ENCODE data around the gene PPM1H.
"Not testable (repeated sequence)": the region's sequence is repeated elsewhere in the genome, so short reads cannot be mapped to it uniquely, and the experiment has no call there.

The PPM1H gene

DNA sequence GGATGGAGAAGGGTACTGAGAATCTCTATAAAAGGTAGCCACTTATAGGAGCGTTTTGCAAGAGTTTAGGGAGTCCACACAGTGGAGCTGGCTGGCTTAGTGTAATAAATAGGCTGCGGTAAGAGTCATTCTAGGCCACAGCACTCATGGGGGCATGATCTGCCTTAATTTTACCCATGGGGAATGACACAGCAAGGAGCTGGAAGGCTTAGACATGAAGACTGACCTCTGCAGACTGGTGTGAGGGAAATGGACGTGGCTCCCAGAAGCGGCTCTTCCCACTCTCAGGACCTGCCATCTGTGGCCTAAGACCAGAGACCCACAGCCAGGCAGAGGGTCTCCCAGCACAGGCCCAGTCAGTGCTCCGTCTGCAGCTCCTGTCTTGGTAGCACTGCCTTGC, 173.3 kb downstream of the PPM1H start:
- no peak for DNase-seq

GRCh38 chr12:62760779-62761178, 174.2 kb downstream of the PPM1H start:
- no peak for DNase-seq

- DNase-seq: not testable (repeated sequence)
These were observed 174.6 kb downstream of the PPM1H start for GRCh38 chr12:62760341-62760740.

- no peak for DNase-seq
These were observed 176.7 kb downstream of the PPM1H start for GRCh38 chr12:62758216-62758615.

- DNase-seq: no peak
These were observed 177.9 kb downstream of the PPM1H start for GRCh38 chr12:62757048-62757447.

DNA sequence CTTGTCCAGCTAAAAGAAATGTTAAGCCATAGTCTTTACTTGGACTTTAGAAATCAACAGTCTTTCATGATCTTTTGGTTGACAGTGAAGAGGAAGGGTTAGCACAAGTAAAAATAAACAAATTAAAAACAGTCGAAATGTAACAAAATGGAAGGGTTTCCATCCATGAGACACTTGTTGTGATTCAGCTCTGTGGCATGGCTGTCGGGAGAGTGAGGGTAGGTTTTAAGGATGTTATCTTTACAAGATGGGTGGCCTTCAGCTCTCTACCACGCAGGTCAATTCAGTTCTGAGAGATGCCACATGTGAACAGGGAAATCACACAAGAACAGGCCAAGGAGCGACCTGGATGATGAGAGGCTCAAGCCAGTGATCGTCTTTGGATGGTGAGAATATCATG, 180.2 kb downstream of the PPM1H start:
- no peak for DNase-seq

DNA sequence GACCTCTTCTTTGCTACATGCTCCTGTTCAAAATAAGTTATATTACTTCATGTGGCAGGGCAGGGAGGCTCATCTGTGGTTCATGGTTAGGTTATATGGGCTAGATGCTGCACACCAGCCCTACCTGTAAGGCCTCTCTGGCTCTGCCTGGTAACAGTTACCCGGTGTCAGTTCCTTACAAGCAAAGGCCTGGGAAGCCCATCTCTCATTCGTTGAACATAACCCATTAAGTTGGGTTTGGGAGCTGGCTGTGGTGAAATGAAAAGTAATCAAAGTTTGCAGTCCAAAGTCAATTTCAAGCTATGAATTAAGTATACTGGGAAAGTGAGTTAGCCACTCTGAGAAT, 183.2 kb downstream of the PPM1H start:
- DNase-seq: no peak

GRCh38 chr12:62750941-62751809, 183.8 kb downstream of the PPM1H start:
- no peak for DNase-seq

GRCh38 chr12:62749586-62749985, 185.4 kb downstream of the PPM1H start:
- no peak for DNase-seq

DNA sequence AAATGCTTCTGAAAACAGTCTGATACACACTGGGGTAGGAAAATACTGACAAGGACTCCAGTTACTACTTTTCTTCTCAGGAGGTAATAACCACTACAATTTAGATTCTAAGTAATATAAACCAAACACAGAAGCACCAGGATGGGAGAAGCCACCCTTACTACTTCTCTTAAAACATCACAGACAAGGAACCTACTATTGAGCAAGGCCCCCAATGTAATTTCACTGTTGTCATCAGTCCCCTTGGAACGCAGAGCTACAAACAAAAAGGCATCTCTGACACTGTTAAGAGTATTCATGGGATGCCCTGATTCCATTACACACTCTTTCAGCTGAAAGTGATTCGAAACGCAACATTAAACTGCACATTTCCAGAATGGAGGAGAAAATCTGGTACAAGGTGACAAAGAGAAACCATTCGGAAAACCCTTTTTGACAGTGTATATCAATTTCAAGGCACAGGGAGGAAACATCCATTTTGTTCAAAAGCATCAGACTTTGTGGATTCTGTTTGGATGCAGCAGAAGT, 185.9 kb downstream of the PPM1H start:
- DNase-seq: no peak

GRCh38 chr12:62744551-62744950, 190.4 kb downstream of the PPM1H start:
- DNase-seq: no peak

DNA sequence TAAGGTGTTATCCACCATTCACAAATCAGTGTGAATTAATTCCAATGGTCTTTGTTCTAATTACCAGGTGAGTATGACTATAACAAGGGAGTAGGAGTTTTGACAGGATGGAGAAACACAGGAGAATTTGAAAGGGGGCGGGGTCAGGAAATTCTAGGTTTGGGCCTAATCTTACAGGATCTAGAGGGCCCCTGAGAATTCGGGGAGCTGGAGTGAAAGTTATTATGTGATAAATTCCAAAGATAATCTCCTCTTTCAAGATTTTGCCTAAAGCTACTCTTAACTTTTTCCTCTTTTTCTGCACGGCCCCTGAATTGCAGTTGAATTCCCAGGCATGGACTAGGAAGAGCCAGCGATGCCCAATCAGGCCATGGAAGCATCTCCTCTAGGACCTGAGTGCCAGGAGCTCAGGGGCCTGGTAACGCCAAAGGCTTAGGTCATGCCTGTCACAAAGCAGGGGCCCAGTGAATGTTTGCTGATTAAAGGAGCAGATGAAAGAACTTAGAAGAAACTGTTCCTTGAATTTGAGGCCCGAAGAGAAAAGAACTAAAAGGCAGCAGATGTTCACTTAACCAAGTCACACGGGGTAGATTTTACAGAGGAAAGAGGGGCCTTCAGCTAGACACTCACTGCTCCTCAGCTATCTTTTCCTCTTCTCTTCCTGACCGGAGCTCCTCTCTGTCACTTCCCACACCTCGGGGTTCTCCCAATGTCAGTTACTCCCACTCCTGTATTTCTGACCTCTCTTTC, 195.5 kb downstream of the PPM1H start:
- DNase-seq: no peak

- no peak for DNase-seq
These were observed 196.3 kb downstream of the PPM1H start for GRCh38 chr12:62738616-62739015.

GRCh38 chr12:62738105-62738504, 196.8 kb downstream of the PPM1H start:
- DNase-seq: no peak

- no peak for DNase-seq
These were observed 197.3 kb downstream of the PPM1H start for GRCh38 chr12:62737615-62738014.

GRCh38 chr12:62737188-62737587, 197.8 kb downstream of the PPM1H start:
- no peak for DNase-seq

GRCh38 chr12:62736596-62736995, 198.4 kb downstream of the PPM1H start:
- DNase-seq: no peak

GRCh38 chr12:62732861-62733427, 202.0 kb downstream of the PPM1H start:
- no peak for DNase-seq

DNA sequence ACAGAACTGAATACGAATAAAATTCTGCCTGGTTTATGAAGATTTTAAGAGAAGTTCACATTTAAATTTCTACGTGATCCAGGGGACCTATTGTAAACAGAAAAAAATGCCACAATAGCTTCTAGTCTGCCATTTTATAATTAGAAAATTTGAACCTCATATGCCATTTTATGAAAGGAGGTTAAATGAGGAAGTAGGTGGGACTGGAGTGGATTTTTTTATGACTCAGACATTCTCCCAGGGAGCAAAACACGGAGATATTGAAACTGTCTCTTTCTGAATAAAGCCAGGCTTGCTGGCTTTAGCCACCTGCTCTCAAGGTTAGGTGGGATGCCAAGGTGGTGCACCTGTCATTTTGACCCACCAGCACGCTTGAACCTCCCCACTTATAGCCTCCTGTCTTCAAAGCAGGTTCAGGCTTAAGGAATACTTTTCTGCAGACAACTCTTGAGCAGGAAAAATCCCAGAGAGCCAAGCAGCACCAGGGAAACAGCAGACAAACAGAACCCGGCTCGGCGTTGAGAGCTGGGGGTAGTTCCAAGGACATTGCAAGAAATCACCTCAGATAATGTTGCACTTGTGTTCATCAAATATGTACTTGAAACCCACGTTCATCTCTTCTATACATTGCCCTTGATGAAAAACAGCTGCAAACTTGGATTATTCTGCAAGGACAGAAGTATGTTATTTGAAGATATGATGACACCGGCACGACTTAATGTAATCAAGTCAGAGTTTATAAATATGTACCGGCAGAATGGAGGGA, 203.7 kb downstream of the PPM1H start:
- DNase-seq: no peak

GRCh38 chr12:62730649-62731048, 204.3 kb downstream of the PPM1H start:
- DNase-seq: no peak

GRCh38 chr12:62729579-62730544, 205.1 kb downstream of the PPM1H start:
- not testable (repeated sequence) for DNase-seq

DNA sequence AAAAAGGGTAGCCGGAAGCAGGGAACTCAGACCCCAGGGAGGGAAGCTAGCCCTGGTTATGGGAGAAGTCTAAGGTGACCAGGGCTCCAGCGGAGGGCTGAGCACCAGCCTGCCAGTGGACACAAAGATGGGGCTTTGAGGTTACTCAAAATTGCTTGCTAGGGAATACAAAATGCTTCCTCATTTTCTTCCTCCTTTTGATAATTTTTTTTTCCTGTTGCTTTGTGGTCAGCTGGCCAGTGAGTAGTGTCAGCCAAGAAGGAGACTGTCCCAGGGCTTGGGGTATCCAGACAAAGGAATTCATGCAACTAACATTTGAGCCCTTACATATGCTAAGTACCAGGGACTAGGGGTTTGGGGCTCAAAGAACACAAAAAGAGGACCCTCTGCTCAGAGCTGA, 206.2 kb downstream of the PPM1H start:
- no peak for DNase-seq
